Measurements from ENCODE around the gene TSPAN14.

Gene TSPAN14

DNA sequence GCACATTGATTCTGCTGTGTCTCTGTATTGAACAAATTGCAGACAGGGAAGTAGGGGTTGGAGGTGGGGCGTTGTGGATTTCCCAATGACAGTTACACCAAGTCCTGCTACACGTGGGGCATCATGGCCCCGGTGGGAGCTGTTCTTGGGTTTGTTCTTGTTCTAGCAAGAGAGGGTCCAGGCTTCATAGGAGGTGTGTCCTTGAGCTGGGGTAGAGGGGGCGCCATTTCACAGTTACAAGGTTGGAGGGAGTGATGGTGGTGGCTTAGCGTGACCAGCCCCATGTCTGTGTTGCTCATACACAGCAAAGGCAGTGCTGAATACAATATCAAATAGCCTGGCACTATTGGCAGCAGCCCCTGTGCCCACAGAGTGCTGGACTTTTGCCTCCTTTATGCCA is 99.3 kb downstream of the TSPAN14 start:
- DNase-seq: no peak

DNA sequence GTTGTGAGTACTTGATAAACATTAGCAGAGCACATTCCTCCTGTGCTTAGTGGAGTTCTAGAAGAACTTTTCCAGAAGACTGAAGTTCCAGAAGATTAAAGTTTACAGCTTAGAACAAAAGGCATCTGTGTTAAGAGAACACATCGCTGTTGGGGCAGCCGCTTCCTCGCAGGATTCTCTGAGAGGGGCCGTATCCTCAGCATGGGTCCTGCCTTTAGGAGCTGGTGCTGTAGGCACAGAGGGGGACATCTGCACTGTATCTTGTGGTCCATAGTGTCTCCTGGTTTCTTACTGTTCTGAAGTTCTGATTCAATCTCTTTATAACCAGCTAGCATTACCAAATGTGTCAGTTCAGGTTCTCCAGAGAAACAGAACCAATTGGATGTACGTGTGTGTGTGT is 99.9 kb downstream of the TSPAN14 start:
- DNase-seq: no peak

DNA sequence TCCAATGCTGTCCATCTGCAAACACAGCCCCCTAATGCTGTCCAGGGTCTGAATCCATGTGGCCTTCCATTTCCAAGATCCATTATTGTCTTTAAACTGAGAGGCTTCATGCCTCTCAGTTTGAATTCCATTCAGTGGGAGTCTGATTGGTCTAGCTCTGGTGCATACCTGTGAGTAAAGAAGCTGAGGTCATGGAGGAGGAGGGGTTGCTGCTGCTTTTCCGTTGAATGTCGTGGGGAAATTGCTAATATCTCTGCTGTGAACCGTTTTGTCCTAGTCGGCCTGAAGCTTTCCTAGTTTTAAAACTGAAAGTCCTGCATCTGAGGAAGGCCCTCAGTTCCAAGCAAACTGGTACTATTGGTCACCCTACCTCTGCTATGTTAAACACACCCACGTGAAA is 101.3 kb downstream of the TSPAN14 start:
- no peak for DNase-seq

DNA sequence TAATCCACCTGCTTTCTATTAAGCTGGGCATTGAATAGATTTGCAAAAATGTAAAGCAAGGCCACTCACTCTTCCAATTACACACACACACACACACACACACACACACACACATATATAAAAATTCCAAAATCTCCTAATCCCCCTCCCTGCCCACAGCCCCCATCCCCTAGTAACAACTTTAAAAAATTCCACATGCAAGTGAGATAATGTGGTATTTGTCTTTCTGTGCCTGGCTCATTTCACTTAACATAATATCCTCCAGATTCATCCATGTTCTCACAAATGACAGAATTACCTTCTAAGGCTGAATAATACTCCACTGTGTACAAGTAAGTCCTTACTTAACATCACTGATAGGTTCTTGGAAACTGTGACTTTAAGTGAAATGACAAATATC is 107.8 kb downstream of the TSPAN14 start:
- no peak for DNase-seq

DNA sequence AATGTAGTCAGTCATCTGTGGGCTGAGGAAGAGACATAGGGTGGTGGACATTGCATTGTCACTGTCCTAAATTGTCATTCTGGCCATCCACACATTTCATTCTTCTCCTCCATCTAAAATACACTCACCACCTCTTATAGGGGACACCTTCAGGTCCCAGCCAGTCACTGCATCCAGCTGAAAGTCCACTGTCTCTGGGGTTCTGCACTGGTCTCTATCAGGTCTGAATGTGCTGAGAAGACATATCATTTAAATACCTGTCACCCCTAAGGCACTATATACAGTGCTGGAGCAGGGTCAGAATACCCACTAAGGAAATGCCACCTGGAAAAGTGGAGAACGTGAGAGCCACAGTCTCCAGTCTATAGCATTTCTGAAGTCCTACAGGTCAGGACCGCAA is 113.2 kb downstream of the TSPAN14 start:
- DNase-seq: no peak

DNA sequence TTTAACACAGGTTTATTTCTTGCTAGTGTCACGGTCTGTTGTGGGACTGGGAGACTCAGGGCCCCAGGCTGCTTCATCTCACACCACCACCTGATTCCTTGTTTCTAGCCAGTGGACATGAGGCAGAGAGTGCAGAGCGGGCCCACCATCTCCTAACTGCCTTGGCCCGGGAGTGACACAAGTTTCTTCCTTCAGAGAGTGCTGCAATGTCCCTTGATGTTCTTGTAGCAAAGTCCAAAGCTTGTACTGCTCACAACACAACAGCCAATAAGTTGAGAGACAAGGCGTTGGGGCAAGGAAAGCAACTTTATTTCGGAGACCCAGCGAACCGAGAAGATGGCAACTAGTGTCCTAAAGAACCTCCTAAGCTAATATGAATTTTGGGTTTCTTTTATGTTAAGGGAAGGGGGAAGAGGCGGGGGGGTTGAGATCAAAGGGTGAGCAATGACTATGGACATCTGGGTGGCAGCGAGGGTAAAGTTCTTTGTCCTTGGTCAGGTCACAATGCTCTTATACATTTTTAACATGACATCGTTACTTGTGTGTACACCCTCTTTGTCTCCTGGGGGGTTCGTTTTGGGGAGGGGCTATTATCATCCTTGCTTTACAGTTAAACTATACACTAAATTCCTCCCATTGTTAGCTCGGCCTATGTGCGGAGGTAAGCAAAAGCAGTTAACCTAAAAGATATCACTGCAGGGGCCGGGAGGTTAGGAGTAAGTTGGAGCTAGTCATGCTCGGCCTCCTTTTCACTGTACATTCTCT is 115.2 kb downstream of the TSPAN14 start:
- DNase-seq: no peak

DNA sequence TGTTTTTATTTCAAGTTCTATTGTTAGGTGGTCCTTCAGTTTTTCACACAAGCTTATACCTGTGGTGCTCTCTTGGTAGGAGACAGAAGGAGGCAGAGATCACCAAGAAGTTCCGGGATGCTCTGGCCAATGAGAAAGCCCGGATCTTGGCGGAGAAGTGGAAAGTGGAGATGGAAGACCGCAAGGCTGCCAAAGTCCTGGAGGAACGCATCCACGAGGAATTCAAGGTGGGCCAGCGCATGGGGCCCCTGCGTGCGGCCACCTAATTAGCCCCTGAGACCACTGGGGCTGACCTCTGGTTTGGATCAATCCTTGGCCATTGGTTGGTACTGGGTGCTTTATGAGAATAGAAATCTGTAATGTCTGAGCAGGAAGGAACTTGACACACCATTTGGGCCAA is 117.2 kb downstream of the TSPAN14 start:
- no peak for DNase-seq

DNA sequence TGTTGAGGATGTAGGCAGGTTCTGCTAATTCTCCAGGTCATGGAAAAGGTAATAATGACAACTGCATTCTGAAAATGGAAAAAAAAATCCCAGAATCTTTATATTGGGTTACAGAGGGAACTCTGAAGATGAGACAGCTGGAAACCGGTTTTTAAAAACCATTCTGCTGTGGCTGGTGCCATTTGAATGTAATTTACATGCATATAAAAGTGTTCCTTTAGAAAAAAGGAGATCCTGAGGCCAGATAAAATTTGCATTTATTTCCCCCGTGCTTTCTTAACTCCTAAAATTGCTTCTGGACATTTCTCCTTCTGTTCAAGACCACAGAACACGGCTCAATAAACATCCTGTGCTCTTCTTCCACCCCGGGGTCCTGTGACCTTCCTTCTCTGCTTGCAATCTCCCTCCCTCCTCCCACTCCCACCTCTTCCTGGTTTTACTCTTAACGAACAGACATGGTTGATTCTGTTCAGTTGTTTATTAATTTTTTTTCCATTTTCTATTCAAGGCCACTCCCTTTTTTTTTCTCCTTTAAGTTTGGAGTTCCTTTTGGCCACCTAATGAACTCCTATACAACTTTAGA is 125.2 kb downstream of the TSPAN14 start:
- no peak for DNase-seq

DNA sequence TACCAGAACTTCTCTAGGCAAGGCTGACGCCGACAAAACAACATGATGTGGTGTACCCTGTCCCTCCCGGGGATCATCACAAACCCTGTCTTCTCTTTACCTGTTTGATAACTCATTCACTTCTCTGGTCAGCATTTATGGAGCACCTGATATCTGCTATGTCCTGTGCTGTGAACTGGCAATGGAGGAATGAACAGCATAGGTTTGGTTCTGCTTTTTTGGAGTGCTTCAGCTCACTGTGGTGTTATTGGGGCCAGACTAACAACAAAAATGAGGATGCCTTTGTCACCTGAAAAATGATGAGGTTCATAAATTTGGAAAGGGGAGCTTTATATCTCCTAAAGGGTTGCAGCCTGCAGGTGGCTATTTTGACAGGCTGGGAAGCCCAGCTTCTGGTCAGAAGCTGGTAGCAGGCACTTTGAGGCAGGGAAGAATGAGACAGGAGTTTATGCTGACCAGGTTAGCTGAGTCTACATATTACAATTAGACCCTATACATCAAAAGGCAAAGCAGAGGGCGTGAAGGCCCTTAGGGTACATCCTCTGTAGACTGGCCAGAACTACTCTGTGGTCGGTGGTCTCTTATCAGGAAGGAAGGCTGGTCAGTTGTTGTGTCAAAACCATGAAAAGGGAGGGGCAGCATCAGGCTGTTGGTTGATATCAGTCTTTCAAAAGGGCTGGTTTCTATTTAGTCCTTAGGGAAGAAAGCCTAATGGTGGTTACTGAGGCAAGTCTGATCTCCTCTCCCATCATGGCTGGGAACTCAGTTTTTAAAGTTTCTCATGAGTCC is 125.9 kb downstream of the TSPAN14 start:
- no peak for DNase-seq

DNA sequence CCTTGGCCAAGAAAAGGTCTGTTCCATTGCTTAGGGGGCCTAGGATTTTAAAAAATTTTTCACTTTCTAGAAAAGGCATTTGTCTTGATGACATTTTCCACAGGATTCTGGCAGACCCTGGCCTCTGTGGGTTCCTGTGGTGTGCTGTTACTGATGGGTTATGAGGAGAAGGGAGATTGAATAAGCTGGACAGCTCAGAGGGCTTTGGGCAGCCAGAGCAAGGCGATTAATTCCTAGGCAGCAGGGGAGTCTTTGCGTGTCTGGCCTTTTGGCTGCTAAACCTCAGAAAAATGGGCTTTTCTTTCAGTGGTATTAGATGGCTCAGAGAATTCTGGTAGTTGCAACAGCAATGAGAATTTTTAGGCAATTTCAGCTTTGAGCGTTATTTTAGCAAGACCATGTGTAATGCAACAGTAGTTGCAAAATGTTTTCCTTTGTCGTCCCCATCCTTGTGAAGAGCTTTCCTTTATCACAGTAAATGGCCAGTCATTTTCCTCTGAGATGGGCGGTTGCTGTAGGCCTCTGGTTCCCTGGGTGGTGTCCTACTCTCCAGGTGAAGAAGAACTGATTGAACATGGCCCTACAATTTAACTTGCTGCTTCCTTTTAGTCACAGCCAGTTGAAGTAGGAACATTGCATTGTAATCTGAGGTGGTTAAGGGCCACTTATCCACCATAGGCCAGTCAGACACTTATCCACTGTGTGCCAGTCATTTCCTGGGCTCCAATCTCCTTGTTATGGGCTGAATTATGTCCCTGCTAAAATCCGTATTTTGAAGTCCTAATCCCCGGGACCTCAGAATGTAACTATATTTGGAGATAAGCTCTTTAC is 126.7 kb downstream of the TSPAN14 start:
- DNase-seq: no peak

DNA sequence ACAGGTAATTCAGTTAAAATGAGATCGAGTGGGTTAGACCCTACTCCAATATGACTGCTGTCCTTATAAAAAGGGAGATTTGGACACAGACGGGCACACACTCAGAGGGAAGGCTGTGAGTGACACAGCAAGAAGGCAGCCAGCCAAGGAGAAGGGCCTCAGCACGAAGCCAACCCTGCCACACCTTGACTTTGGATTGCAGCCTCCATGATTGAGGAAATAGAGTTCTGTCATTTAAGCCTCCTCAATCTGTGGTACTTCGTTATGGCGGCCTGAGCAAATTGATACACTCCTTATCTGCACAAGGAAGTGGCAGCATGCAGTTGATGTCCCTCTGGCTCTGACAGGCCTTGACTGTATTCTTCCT is 127.3 kb downstream of the TSPAN14 start:
- DNase-seq: no peak

DNA sequence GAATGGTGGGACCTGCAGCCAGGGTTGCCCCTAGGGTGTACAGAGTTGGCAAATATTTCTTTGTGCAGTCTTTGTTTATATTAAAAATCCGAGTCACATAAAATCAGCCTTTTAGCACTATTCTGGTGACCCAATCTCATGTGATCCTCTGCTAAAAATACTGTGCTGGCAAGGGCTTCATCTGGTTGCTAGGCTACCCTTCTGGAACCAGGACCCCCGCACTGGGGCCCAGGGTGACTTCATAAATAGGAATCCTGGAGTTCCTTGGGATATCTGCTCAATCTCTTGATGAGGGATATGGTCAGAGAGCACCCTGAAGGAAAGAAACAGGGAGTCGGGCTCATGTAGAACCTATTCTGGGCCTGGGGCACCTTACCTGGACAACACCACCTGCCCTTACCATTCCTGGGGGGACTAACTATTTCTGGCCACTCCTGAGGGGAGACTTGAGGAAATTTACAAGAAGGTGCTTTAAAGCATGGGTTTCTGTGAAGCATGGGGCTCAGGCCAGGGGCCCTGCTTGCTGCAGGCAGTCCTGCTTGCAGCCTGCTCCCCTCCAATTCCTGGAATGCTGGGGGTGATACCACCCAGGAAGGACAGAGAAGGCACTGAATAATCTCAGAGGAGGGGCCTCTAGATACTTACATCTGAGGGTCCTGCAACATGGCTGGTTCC is 128.3 kb downstream of the TSPAN14 start:
- no peak for DNase-seq
